Measurements from ENCODE around the gene SPAAR. TPM values are rescaled to one million over a fixed set of nuclear protein-coding genes. Genes with fewer than 3 reads are reported as not detected.
"Not testable (repeated sequence)": the region's sequence is repeated elsewhere in the genome, so short reads cannot be mapped to it uniquely, and the experiment has no call there.

SPAAR gene
- polyA plus RNA-seq, 2 of the 4 experiments (the other 2 are of a cell fraction), result not detected

DNA sequence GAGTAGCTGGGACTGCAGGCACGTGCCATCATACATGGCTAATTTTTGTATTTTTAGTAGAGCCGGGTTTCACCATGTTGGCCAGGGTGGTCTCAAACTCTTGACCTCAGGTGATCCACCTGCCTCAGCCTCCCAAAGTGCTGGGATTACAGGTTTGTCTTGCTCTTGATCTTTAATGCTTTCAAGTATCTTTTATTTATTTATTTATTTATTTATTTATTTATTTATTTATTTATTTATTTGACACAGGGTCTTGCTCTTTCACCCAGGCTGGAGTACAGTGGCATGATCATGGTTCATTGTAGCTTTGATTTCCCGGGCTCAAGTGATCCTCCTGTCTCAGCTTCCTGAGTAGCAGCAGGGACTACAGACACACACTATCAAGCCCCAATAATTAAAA lies 24.4 kb upstream of the SPAAR start:
- H3K4me1 ChIP-seq; H3K9me3 ChIP-seq; FAIRE-seq; H3K4me3 ChIP-seq; ATAC-seq; H3K27ac ChIP-seq; H3K4me2 ChIP-seq; DNase-seq (ENCODE audit: low read depth in 1 of 2, low spot score in 1 of 2); POLR2A ChIA-PET: not testable (repeated sequence)
- CTCF ChIA-PET, result interaction anchor here (0.6 to 5.2 kb wide), 2 partner anchors 59 to 95 kb away, joined by 3 to 27 read pairs; no protein-coding TSS in a partner anchor
- TF ChIP-seq ZC3H11A (IDR thresholded peaks at IDR 0.05), result peak; percentile 92
- WGBS (ENCODE audit: missing lambda C conversion rate), result 56% methylated on average over 3 of the region's 3 CpGs

DNA sequence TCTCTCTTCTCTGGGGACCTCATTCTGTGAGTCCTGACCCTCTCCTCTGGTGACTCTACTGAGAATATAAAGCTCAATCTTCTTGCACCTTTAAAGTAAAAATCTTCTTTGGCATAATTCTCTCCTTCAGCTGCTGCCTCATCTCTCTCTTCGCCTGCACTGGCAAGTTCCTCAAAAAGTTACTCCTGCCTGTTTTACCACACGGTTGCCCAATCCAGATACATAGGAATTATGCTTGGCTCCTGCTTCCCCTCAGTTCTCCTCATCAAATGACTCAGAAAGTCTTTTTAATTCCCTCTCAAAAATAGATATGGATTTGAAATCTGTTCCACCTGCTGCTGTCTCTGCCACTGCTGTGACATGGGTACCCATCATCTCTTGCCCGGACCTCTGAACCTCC lies 17.6 kb upstream of the SPAAR start:
- no peaks in the 10 kb centered on the region for H3K4me1 ChIP-seq
- no peak overlapping the region for H3K4me3 ChIP-seq
- TF ChIP-seq, protein P1, sequence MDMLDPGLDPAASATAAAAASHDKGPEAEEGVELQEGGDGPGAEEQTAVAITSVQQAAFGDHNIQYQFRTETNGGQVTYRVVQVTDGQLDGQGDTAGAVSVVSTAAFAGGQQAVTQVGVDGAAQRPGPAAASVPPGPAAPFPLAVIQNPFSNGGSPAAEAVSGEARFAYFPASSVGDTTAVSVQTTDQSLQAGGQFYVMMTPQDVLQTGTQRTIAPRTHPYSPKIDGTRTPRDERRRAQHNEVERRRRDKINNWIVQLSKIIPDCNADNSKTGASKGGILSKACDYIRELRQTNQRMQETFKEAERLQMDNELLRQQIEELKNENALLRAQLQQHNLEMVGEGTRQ (IDR thresholded peaks at IDR 0.05), result no peak
- TF ChIP-seq JUNB (IDR thresholded peaks at IDR 0.05) (no peak), RNF2 (IDR thresholded peaks at IDR 0.05; ENCODE audit: borderline replicate concordance, low read depth) (no peak), MYC (IDR thresholded peaks at IDR 0.05; ENCODE audit: borderline replicate concordance, low read length) (no peak), ZFP36 (IDR thresholded peaks at IDR 0.05; ENCODE audit: borderline replicate concordance, partially characterized antibody) (no peak), RARB (CRISPR knock-in tag; IDR thresholded peaks at IDR 0.05) (no peak), TP53 (CRISPR knock-in tag; IDR thresholded peaks at IDR 0.05) (no peak), BHLHE40 (IDR thresholded peaks at IDR 0.05; ENCODE audit: low read depth, low read length) (no peak)
- TF ChIP-seq, protein P2, sequence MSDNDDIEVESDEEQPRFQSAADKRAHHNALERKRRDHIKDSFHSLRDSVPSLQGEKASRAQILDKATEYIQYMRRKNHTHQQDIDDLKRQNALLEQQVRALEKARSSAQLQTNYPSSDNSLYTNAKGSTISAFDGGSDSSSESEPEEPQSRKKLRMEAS (IDR thresholded peaks at IDR 0.05), result no peak
- TF ChIP-seq, protein P3, sequence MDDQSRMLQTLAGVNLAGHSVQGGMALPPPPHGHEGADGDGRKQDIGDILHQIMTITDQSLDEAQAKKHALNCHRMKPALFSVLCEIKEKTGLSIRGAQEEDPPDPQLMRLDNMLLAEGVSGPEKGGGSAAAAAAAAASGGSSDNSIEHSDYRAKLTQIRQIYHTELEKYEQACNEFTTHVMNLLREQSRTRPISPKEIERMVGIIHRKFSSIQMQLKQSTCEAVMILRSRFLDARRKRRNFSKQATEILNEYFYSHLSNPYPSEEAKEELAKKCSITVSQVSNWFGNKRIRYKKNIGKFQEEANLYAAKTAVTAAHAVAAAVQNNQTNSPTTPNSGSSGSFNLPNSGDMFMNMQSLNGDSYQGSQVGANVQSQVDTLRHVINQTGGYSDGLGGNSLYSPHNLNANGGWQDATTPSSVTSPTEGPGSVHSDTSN (IDR thresholded peaks at IDR 0.05), result no peak
- TF ChIP-seq, protein P4, sequence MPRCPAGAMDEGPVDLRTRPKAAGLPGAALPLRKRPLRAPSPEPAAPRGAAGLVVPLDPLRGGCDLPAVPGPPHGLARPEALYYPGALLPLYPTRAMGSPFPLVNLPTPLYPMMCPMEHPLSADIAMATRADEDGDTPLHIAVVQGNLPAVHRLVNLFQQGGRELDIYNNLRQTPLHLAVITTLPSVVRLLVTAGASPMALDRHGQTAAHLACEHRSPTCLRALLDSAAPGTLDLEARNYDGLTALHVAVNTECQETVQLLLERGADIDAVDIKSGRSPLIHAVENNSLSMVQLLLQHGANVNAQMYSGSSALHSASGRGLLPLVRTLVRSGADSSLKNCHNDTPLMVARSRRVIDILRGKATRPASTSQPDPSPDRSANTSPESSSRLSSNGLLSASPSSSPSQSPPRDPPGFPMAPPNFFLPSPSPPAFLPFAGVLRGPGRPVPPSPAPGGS (IDR thresholded peaks at IDR 0.05), result no peak
- TF ChIP-seq, protein P5, sequence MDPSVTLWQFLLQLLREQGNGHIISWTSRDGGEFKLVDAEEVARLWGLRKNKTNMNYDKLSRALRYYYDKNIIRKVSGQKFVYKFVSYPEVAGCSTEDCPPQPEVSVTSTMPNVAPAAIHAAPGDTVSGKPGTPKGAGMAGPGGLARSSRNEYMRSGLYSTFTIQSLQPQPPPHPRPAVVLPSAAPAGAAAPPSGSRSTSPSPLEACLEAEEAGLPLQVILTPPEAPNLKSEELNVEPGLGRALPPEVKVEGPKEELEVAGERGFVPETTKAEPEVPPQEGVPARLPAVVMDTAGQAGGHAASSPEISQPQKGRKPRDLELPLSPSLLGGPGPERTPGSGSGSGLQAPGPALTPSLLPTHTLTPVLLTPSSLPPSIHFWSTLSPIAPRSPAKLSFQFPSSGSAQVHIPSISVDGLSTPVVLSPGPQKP (IDR thresholded peaks at IDR 0.05; ENCODE audit: low read depth, low read length), result no peak
- TF ChIP-seq, protein P6, sequence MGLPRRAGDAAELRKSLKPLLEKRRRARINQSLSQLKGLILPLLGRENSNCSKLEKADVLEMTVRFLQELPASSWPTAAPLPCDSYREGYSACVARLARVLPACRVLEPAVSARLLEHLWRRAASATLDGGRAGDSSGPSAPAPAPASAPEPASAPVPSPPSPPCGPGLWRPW (IDR thresholded peaks at IDR 0.05), result no peak
- TF ChIP-seq, protein P7, sequence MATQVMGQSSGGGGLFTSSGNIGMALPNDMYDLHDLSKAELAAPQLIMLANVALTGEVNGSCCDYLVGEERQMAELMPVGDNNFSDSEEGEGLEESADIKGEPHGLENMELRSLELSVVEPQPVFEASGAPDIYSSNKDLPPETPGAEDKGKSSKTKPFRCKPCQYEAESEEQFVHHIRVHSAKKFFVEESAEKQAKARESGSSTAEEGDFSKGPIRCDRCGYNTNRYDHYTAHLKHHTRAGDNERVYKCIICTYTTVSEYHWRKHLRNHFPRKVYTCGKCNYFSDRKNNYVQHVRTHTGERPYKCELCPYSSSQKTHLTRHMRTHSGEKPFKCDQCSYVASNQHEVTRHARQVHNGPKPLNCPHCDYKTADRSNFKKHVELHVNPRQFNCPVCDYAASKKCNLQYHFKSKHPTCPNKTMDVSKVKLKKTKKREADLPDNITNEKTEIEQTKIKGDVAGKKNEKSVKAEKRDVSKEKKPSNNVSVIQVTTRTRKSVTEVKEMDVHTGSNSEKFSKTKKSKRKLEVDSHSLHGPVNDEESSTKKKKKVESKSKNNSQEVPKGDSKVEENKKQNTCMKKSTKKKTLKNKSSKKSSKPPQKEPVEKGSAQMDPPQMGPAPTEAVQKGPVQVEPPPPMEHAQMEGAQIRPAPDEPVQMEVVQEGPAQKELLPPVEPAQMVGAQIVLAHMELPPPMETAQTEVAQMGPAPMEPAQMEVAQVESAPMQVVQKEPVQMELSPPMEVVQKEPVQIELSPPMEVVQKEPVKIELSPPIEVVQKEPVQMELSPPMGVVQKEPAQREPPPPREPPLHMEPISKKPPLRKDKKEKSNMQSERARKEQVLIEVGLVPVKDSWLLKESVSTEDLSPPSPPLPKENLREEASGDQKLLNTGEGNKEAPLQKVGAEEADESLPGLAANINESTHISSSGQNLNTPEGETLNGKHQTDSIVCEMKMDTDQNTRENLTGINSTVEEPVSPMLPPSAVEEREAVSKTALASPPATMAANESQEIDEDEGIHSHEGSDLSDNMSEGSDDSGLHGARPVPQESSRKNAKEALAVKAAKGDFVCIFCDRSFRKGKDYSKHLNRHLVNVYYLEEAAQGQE (IDR thresholded peaks at IDR 0.05), result no peak
- TF ChIP-seq, protein P8, sequence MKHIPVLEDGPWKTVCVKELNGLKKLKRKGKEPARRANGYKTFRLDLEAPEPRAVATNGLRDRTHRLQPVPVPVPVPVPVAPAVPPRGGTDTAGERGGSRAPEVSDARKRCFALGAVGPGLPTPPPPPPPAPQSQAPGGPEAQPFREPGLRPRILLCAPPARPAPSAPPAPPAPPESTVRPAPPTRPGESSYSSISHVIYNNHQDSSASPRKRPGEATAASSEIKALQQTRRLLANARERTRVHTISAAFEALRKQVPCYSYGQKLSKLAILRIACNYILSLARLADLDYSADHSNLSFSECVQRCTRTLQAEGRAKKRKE (CRISPR knock-in tag; IDR thresholded peaks at IDR 0.05; ENCODE audit: low read depth), result no peak
- ChIA-PET POLR2A (interaction anchor here (0.6 kb wide), 2 partner anchors 41 to 332 kb away, joined by 3 read pairs; no protein-coding TSS in a partner anchor), CTCF (interaction anchor here (1.1 to 4.5 kb wide), 9 partner anchors 9 to 156 kb away, joined by 3 to 33 read pairs (median 4); no protein-coding TSS in a partner anchor)
- no peaks in the 10 kb centered on the region for H3K9me3 ChIP-seq
- no peak overlapping the region for H3K27ac ChIP-seq
- FAIRE-seq (no peak), DNase-seq (ENCODE audit: low read depth in 1 of 2, low spot score in 1 of 2) (no peak), ATAC-seq (no peak)
- H3K4me2 ChIP-seq, result no peak overlapping the region
- WGBS (ENCODE audit: missing lambda C conversion rate), result 70% methylated on average over 3 of the region's 3 CpGs

Measured in A549 (cell line).